Heart left ventricle (tissue), 16 donors: ENCODE measurements around the gene TRIP4. TPM values are rescaled to one million over a fixed set of nuclear protein-coding genes. Genes with fewer than 3 reads are reported as not detected.
A peak's percentile ranks its signal among the peaks of the same experiment; 100 is the strongest.

Source experiments
- ATAC-seq, 4 donors: fragments of 200-7000 bp; cut with Tn5 transposase; one replicate each; pipeline ENCODE4 v1.9.1; 2020 to 2022; ENCODE audit warnings: moderate library complexity in 4 of 4, mild to moderate bottlenecking in 3 of 4, moderate number of reproducible peaks in 1 of 4
- DNase-seq, 5 donors: peaks; one replicate each; pipeline ENCODE4 v3.0.0-alpha.2; 2020
- H3K27ac ChIP-seq, 12 donors: fragments of 200-600 bp; sonication (generic) in 4 of 12; one replicate each; pipeline versions ENCODE4 v1.5.0 to v1.8.0; 2016 to 2022; ENCODE audit warnings: mild to moderate bottlenecking in 2 of 12
- H3K27me3 ChIP-seq, 9 donors: fragments of 200-600 bp; sonication (generic) in 2 of 9; one replicate each; pipeline versions ENCODE4 v1.5.1 to v1.8.0; 2016 to 2022; ENCODE audit warnings: mild to moderate bottlenecking in 3 of 9
- H3K36me3 ChIP-seq, 9 donors: fragments of 200-600 bp; sonication (generic) in 2 of 9; one replicate each; pipeline versions ENCODE4 v1.5.0 to v1.8.0; 2018 to 2022; ENCODE audit warnings: mild to moderate bottlenecking in 2 of 9
- H3K4me1 ChIP-seq, 12 donors: fragments of 200-600 bp; sonication (generic) in 4 of 12; one replicate each; pipeline versions ENCODE4 v1.5.0 to v1.8.0; 2016 to 2022; ENCODE audit warnings: mild to moderate bottlenecking in 3 of 12
- H3K4me3 ChIP-seq, 12 donors: fragments of 200-600 bp; sonication (generic) in 4 of 12; one replicate each; pipeline versions ENCODE4 v1.5.0 to v1.8.0; 2017 to 2022; ENCODE audit warnings: mild to moderate bottlenecking in 9 of 12, moderate library complexity in 4 of 12
- H3K9me3 ChIP-seq, 12 donors: fragments of 200-600 bp; sonication (generic) in 4 of 12; one replicate each; pipeline versions ENCODE4 v1.5.0 to v1.8.0; 2016 to 2022; ENCODE audit warnings: mild to moderate bottlenecking in 1 of 12
- POLR2A ChIP-seq, 2 donors: fragments of 450-650 bp; IDR thresholded peaks; one replicate each; pipeline ENCODE4 v1.6.1; 2017; ENCODE audit warnings: antibody characterized with exemption in 2 of 2, mild to moderate bottlenecking in 2 of 2, moderate library complexity in 2 of 2
- WGBS, 4 donors: extraction: QIAGEN DNeasy Blood & Tissue Kit in 2 of 4; methylation state at CpG; one replicate each; pipeline versions ENCODE4 v1.1.5 to v1.1.7; 2013 to 2018; 5-methylcytosine and 5-hydroxymethylcytosine counted together
- intact Hi-C, 10 donors: fragments of 100-400 bp; cut with DNase I; formaldehyde crosslinking; loops; one replicate each; pipeline versions ENCODE4 v1.11.1 to v1.14.2; 2022
- polyA plus RNA-seq, 2 donors: library from polyadenylated mRNA; stranded (reverse); fragments of 200-250 nt; gene quantifications; one replicate each; pipeline ENCODE4 v1.2.3, GENCODE V29; 2013
- total RNA-seq, 9 donors: library from RNA; depleted of rRNA in 2 of 9; stranded (reverse); fragments of >200 nt in 2 of 9; fragmentation: NEBNext Ultra II Directional in 3 of 9; extraction: Animal tissue kit (Norgen Biotek cat#: 25700) in 3 of 9; gene quantifications; one replicate each; pipeline versions ENCODE4 v1.1.0 to v1.2.4, GENCODE V29; 2016 to 2023
- TF ChIP-seq, protein P1 (sequence below), 12 donors: fragments of 200-600 bp; sonication (generic) in 4 of 12; IDR thresholded peaks; one replicate each; pipeline versions ENCODE4 v1.5.0 to v1.8.0; 2018 to 2022; ENCODE audit warnings: antibody characterized with exemption in 12 of 12, mild to moderate bottlenecking in 5 of 12
- donor health status: ischemic (EF 13 %, LVEDD 7.1; RV severe dilation, severe dysfunction).
- donor health status: healthy with polysubstance abuse.
- donor health status: DM: no; HTN: yes; CAD: no.
- donor health status: DM: no; HTN: no; CAD: no.
- donor health status: ischemic (EF 25% LVEDD 6.9; RV normal size, moderate dysfunction).
- donor health status: ischemic (EF 25% LVEDD 5.7; RV mildly dilated, moderate dysfunction).
- donor health status: healthy.
- donor health status: DM: yes; HTN: yes; CAD: no.
- donor health status: ischemic (EF 35%, LVEDD 5.7; RV mildly dilated, moderate dysfunction).
- donor health status: nonischemic (EF 11% LVEDD 7.7; RV severe dilation, severe dysfunction).
- donor health status: DM: yes; HTN: yes; CAD: no.
- donor health status: PGD.
- donor health status: ischemic (EF 29% LVEDD 5.4; RV normal size, mild dysfunction).
- donor health status: nonischemic (EF 23%, LVEDD 6.1; RV moderate dilation, normal function).

Gene TRIP4
- total and polyA plus RNA-seq, 11 donors = 5.9 to 22.7 (median 15.1) TPM

DNA sequence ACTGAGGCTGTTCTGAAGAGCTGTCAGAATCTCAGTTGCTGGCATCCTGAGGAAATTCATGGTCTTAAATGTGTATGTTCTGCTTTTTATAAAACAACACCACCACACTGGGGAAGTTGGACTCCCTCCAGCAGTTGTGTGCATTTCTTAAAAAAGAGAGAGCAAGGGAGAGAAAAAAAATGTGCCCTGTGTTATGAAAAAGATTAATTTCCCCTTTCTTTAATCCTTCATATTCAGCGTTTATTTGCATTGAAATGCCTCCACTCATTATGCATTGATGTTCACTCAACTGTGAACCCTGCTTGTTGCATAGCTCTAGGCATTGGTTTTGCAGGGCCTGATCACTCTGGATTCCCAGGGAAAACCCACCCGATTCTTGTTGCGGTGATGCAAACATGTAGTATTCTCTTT, 68.3 kb downstream of the TRIP4 start:
- peak overlapping the region in 2 of 12 donors; percentile 48 to 72 for H3K27ac ChIP-seq
- intact Hi-C loops = loop anchor here in 1 of 10 donors (5.0 kb wide), 1 partner anchor 954 kb away; the partner anchor contains the start of gene USP3
- H3K9me3 ChIP-seq = no peaks in the 10 kb centered on the region
- H3K36me3 ChIP-seq = peaks cover 0 to 23% (median 20%) of the 10 kb centered on the region in 9 donors
- WGBS, 4 donors = 72 to 76% (median 74%) methylated on average over 3 of the region's 3 CpGs
- H3K4me3 ChIP-seq = no peak overlapping the region
- H3K4me1 ChIP-seq = peaks cover 0 to 41% (median 11%) of the 10 kb centered on the region in 12 donors
- ATAC-seq (no peak), DNase-seq (peak in 3 of 5 donors; percentile 22 to 62 (median 33))
- TF ChIP-seq POLR2A (IDR thresholded peaks at IDR 0.05) = no peak
- TF ChIP-seq, protein P1, sequence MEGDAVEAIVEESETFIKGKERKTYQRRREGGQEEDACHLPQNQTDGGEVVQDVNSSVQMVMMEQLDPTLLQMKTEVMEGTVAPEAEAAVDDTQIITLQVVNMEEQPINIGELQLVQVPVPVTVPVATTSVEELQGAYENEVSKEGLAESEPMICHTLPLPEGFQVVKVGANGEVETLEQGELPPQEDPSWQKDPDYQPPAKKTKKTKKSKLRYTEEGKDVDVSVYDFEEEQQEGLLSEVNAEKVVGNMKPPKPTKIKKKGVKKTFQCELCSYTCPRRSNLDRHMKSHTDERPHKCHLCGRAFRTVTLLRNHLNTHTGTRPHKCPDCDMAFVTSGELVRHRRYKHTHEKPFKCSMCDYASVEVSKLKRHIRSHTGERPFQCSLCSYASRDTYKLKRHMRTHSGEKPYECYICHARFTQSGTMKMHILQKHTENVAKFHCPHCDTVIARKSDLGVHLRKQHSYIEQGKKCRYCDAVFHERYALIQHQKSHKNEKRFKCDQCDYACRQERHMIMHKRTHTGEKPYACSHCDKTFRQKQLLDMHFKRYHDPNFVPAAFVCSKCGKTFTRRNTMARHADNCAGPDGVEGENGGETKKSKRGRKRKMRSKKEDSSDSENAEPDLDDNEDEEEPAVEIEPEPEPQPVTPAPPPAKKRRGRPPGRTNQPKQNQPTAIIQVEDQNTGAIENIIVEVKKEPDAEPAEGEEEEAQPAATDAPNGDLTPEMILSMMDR (IDR thresholded peaks at IDR 0.05) = no peak
- H3K27me3 ChIP-seq = no peaks in the 10 kb centered on the region

DNA sequence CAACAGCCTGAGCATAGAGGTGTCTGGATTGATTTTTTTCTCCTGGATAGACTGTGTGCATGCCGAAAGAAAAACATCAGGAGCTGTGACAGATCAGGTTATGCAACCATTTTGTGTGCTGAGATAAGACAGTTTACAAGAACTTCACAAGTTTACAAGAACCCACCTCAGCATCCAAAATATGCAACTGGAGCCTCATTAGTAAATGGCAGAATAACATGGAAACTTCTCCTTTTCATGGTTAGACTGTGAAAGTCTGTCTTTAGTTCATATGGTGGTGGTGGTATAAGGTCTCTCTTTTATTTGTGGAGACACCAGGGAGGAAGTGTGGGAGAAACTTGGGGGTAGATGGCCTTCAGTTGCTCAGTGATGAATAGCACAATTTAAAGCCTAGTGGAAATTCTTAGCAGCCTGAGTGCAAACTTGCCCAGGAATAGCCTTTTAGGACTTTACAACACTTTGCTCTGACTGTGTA, 69.0 kb downstream of the TRIP4 start:
- intact Hi-C loops = loop anchor here in 1 of 10 donors (5.0 kb wide), 1 partner anchor 954 kb away; the partner anchor contains the start of gene USP3
- Histone ChIP-seq H3K36me3 (peaks cover 0 to 23% (median 20%) of the 10 kb centered on the region in 9 donors), H3K4me1 (peaks cover 0 to 44% (median 13%) of the 10 kb centered on the region in 12 donors), H3K27ac (peak overlapping the region in 2 of 12 donors; percentile 53 to 72), H3K4me3 (no peak overlapping the region), H3K27me3 (no peaks in the 10 kb centered on the region), H3K9me3 (no peaks in the 10 kb centered on the region)
- DNase-seq = no peak
- TF ChIP-seq, protein P1 (IDR thresholded peaks at IDR 0.05) = no peak
- no peak for TF ChIP-seq POLR2A (IDR thresholded peaks at IDR 0.05)
- WGBS, 4 donors = 71 to 84% (median 78%) methylated on average over 1 of the region's 1 CpG
- no peak for ATAC-seq

DNA sequence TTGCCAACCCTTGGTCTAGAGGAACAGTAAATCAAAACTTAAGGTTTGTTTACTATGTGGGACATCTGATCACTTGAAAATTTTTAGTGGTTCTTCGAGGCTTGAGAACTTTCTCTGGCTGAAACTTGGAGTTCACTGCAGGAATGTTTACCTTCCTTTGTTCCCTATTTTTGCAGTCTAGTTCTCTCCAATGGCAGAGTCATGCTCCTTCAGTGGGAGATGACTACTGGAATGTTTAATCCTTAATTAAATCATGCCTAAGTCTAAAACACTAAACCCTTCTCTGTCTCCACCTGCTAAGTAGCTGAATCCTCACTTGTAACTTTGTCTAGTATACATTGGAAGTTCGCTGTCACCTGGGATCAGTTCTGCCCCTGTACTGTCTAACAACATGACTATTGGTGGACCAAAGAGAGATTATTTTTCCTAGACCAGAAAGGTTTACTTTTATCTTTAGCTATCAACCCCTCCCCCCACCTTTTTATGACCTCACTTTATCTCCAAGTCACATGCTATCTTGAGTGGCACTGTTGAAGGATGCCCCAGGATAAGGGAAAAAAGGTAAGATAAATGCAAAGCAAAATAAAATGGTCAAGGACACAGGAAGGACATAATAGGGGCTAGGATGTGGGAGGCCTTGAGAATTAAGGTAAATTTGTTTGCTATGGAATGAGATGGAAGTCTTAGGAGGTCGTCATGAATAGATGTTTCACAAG, 71.6 kb downstream of the TRIP4 start:
- TF ChIP-seq, protein P1 (IDR thresholded peaks at IDR 0.05) = no peak
- no peak for TF ChIP-seq POLR2A (IDR thresholded peaks at IDR 0.05)
- peaks cover 4 to 69% (median 29%) of the 10 kb centered on the region in 12 donors for H3K4me1 ChIP-seq
- no peak overlapping the region for H3K4me3 ChIP-seq
- H3K27me3 ChIP-seq = no peaks in the 10 kb centered on the region
- intact Hi-C loops = loop anchor here in 1 of 10 donors (5.0 kb wide), 1 partner anchor 957 kb away; the partner anchor contains the start of gene USP3
- H3K27ac ChIP-seq = peak overlapping the region in 3 of 12 donors; percentile 71 to 91 (median 83)
- H3K9me3 ChIP-seq = no peaks in the 10 kb centered on the region
- no peak for ATAC-seq
- H3K36me3 ChIP-seq = peaks cover 0 to 23% (median 20%) of the 10 kb centered on the region in 9 donors
- 78 to 85% (median 79%) methylated on average over 3 of the region's 3 CpGs for WGBS, 4 donors
- no peak for DNase-seq

DNA sequence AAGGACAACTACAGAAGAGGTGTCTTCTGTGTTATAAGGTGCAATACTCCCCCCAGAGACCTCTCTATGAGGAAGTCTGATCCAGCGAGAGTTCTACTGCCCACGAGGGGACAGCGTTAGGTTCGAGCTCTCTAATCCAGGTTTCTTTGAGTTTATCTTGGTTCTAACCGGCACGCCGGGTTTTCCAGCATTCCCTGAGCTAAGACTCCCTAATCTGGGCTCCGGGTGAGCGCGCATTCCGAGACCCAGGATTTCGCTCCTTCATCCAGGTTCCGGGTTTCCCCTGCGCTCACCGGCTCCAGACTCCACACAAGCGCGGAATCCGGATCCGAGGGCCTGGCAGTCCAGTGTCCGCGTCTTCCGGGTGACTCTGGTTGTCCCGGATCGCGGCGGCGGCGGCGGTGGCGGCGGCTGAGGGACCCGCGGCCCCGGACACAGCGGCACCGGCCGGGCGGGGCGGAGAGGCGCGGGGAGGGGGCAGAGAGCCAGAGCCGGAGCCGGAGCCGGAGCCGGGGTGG, 72.6 kb downstream of the TRIP4 start, which contains the start of gene ZNF609:
TSS of gene ZNF609 (plus strand) at position 373 of the 518 bp plus-strand sequence. CDS start 38,842 bp downstream, outside the sequence.
- Histone ChIP-seq H3K4me1 (peaks cover 9 to 69% (median 37%) of the 10 kb centered on the region in 12 donors), H3K27ac (peak within 1 kb of the TSS; percentile 67 to 94 (median 84)), H3K36me3 (peaks cover 0 to 15% (median 11%) of the 10 kb centered on the region in 9 donors), H3K4me3 (peak within 1 kb of the TSS; percentile 56 to 89 (median 73)), H3K9me3 (no peaks in the 10 kb centered on the region), H3K27me3 (no peaks in the 10 kb centered on the region)
- peak in 1 of 2 donors; percentile 57 for TF ChIP-seq POLR2A (IDR thresholded peaks at IDR 0.05)
- TF ChIP-seq, protein P1 (IDR thresholded peaks at IDR 0.05) = no peak
- intact Hi-C loops = loop anchor here in 1 of 10 donors (5.0 kb wide), 2 partner anchors 42 to 177 kb away; no protein-coding TSS in a partner anchor
- peak; percentile 75 to 92 (median 84) for ATAC-seq
- peak; percentile 93 to 96 (median 94) for DNase-seq
- 0 to 3% (median 1%) methylated on average over 18 to 45 of the region's 45 CpGs for WGBS, 4 donors
